Mesothelial cell of epicardium (in vitro differentiated cells): ENCODE measurements around the gene RBM48. TPM values are rescaled to one million over a fixed set of nuclear protein-coding genes. Genes with fewer than 3 reads are reported as not detected.

Experiments
- DNase-seq, 2 experiments: peaks; one replicate each; pipeline ENCODE4 v3.0.0; 2021; ENCODE audit warnings: low spot score in 2 of 2; ENCODE audit not compliant: unreplicated experiment in 2 of 2
- H3K27ac Mint-ChIP-seq: 2 replicates; pipeline ENCODE4 v1.8.0; 2021; ENCODE audit warnings: mixed read lengths
- H3K27me3 Mint-ChIP-seq: 2 replicates; pipeline ENCODE4 v1.8.0; 2021; ENCODE audit warnings: low read depth, mixed read lengths
- H3K36me3 Mint-ChIP-seq: 2 replicates; pipeline ENCODE4 v1.8.0; 2021; ENCODE audit warnings: mixed read lengths
- H3K4me1 Mint-ChIP-seq: 2 replicates; pipeline ENCODE4 v1.8.0; 2021; ENCODE audit warnings: mixed read lengths
- H3K4me3 Mint-ChIP-seq: 2 replicates; pipeline ENCODE4 v1.8.0; 2021; ENCODE audit warnings: mild to moderate bottlenecking, moderate library complexity, mixed read lengths
- H3K9me3 Mint-ChIP-seq: 2 replicates; pipeline ENCODE4 v1.8.0; 2021; ENCODE audit warnings: mixed read lengths
- total RNA-seq: library from RNA; stranded (reverse); gene quantifications from 3 replicates; pipeline ENCODE4 v1.2.1, GENCODE V29; 2021
- TF ChIP-seq, protein P1 (sequence below): fragments of 200-600 bp; sonication (generic); IDR thresholded peaks from one replicate; pipeline ENCODE4 v1.5.0; 2021; ENCODE audit warnings: antibody characterized with exemption; ENCODE audit not compliant: unreplicated experiment

The RBM48 gene
- total RNA-seq, 1 donor from 2014 or later, result 14.3 TPM

GRCh38 chr7:92586841-92587240, 58.2 kb downstream of the RBM48 start:
- DNase-seq, result no peak
- Mint-ChIP-seq H3K27me3 (peaks cover 10% of the 10 kb centered on the region), H3K9me3 (peaks cover 10% of the 10 kb centered on the region), H3K27ac (no peak overlapping the region), H3K4me3 (no peak overlapping the region), H3K4me1 (peaks cover 26% of the 10 kb centered on the region), H3K36me3 (peaks cover 4% of the 10 kb centered on the region)
- TF ChIP-seq, protein P1, sequence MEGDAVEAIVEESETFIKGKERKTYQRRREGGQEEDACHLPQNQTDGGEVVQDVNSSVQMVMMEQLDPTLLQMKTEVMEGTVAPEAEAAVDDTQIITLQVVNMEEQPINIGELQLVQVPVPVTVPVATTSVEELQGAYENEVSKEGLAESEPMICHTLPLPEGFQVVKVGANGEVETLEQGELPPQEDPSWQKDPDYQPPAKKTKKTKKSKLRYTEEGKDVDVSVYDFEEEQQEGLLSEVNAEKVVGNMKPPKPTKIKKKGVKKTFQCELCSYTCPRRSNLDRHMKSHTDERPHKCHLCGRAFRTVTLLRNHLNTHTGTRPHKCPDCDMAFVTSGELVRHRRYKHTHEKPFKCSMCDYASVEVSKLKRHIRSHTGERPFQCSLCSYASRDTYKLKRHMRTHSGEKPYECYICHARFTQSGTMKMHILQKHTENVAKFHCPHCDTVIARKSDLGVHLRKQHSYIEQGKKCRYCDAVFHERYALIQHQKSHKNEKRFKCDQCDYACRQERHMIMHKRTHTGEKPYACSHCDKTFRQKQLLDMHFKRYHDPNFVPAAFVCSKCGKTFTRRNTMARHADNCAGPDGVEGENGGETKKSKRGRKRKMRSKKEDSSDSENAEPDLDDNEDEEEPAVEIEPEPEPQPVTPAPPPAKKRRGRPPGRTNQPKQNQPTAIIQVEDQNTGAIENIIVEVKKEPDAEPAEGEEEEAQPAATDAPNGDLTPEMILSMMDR, result no peak

Other genes with a start within 250 kb of the RBM48 start
- gene GATAD1, start 81.3 kb upstream of the RBM48 start, total RNA-seq, result 53.2 to 54.7 TPM (median 53.6 TPM) in 3 replicates
- 0.16 to 0.24 TPM in 2 of 3 replicates, not detected in the other for gene ERVW-1, start 50.8 kb upstream of the RBM48 start, total RNA-seq
- 22.8 to 23.6 TPM (median 22.9 TPM) in 3 replicates for gene PEX1, start 275 bp upstream of the RBM48 start, total RNA-seq
- gene FAM133B, start 61.6 kb downstream of the RBM48 start, total RNA-seq, result 37.2 to 42.9 TPM (median 38.3 TPM) in 3 replicates